Loucy (cell line): Measurements from ENCODE around the gene PDGFRA.

Experiments used
- H2AFZ ChIP-seq: fragments of 200-600 bp; sonication (generic); 2 replicates; pipeline ENCODE4 v1.6.0; 2016; ENCODE audit warnings: antibody characterized with exemption, mild to moderate bottlenecking, low read length, moderate library complexity
- H3F3A ChIP-seq: fragments of 200-600 bp; 2 replicates; pipeline ENCODE4 v1.6.0; 2016; ENCODE audit warnings: antibody characterized with exemption, low read depth, mild to moderate bottlenecking
- H3K27me3 ChIP-seq: fragments of 200-600 bp; sonication (generic); 2 replicates; pipeline ENCODE4 v1.6.1; 2014; ENCODE audit warnings: low read length, mild to moderate bottlenecking; ENCODE audit not compliant: insufficient read depth, poor library complexity, severe bottlenecking
- H3K36me3 ChIP-seq: fragments of 200-600 bp; sonication (generic); 2 replicates; pipeline ENCODE4 v1.6.1; 2016; ENCODE audit warnings: low read length; ENCODE audit not compliant: insufficient read depth
- H3K4me1 ChIP-seq: fragments of 200-600 bp; sonication (generic); 2 replicates; pipeline ENCODE4 v1.5.1; 2014; ENCODE audit warnings: low read length, mild to moderate bottlenecking; ENCODE audit not compliant: insufficient read depth, poor library complexity, severe bottlenecking
- H3K4me2 ChIP-seq: fragments of 200-600 bp; sonication (generic); 2 replicates; pipeline ENCODE4 v1.6.0; 2014; ENCODE audit warnings: antibody characterized with exemption, low read length, low read depth, mild to moderate bottlenecking; ENCODE audit not compliant: poor library complexity, severe bottlenecking
- H3K4me3 ChIP-seq: fragments of 200-600 bp; sonication (generic); 2 replicates; pipeline ENCODE4 v1.5.1; 2014; ENCODE audit warnings: low read length, mild to moderate bottlenecking, mixed read lengths; ENCODE audit not compliant: poor library complexity, severe bottlenecking
- H3K79me2 ChIP-seq: fragments of 200-600 bp; sonication (generic); 2 replicates; pipeline ENCODE4 v1.6.1; 2014; ENCODE audit warnings: low read length; ENCODE audit not compliant: insufficient read depth
- H3K9ac ChIP-seq: fragments of 200-600 bp; sonication (generic); 2 replicates; pipeline ENCODE4 v1.6.0; 2014; ENCODE audit warnings: mild to moderate bottlenecking, low read depth, low read length, moderate library complexity; ENCODE audit not compliant: poor library complexity, severe bottlenecking
- H3K9me2 ChIP-seq: fragments of 200-600 bp; sonication (generic); replicated peaks from 2 replicates; pipeline ENCODE4 v1.6.1; 2016; ENCODE audit warnings: low read depth, low read length, mixed read lengths
- H3K9me3 ChIP-seq: fragments of 200-600 bp; sonication (generic); 2 replicates; pipeline ENCODE4 v1.6.1; 2014; ENCODE audit warnings: mild to moderate bottlenecking, antibody characterized with exemption, low read length, low read depth; ENCODE audit not compliant: insufficient read depth
- H4K20me1 ChIP-seq: fragments of 200-600 bp; sonication (generic); 2 replicates; pipeline ENCODE4 v1.6.0; 2014; ENCODE audit warnings: antibody characterized with exemption, low read length, mild to moderate bottlenecking; ENCODE audit not compliant: insufficient read depth, poor library complexity, severe bottlenecking
- CTCF ChIP-seq: fragments of 200-600 bp; sonication (generic); conservative IDR thresholded peaks from 2 replicates; pipeline ENCODE4 v1.5.1; 2014; ENCODE audit warnings: mild to moderate bottlenecking, antibody characterized with exemption, low read length
- EZH2phosphoT487 ChIP-seq: fragments of 200-600 bp; IDR thresholded peaks from 2 replicates; pipeline ENCODE4 v1.6.1; 2018; ENCODE audit warnings: antibody characterized with exemption, mild to moderate bottlenecking, moderate library complexity, borderline replicate concordance

The PDGFRA gene

GRCh38 chr4:54213761-54214160, 15.3 kb upstream of the PDGFRA start:
- peaks cover 6% of the 10 kb centered on the region for H3K4me1 ChIP-seq
- no peak overlapping the region for H3K9ac ChIP-seq
- no peaks in the 10 kb centered on the region for H3K79me2 ChIP-seq
- TF ChIP-seq CTCF = no peak
- TF ChIP-seq EZH2phosphoT487 = no peak
- no peaks in the 10 kb centered on the region for H3K36me3 ChIP-seq
- H3K9me3 ChIP-seq = no peaks in the 10 kb centered on the region
- H3K4me2 ChIP-seq = no peak overlapping the region
- no peaks in the 10 kb centered on the region for H4K20me1 ChIP-seq
- H3K27me3 ChIP-seq = no peaks in the 10 kb centered on the region
- no peaks in the 10 kb centered on the region for H3F3A ChIP-seq
- no peaks in the 10 kb centered on the region for H3K9me2 ChIP-seq
- H2AFZ ChIP-seq = no peak overlapping the region
- H3K4me3 ChIP-seq = no peak overlapping the region

- Histone ChIP-seq H3K79me2 (no peaks in the 10 kb centered on the region), H3K36me3 (no peaks in the 10 kb centered on the region), H4K20me1 (no peaks in the 10 kb centered on the region), H3K4me1 (no peaks in the 10 kb centered on the region), H2AFZ (peak overlapping the region; percentile 9; the same call in 1 of the 2 replicates), H3K9me2 (no peaks in the 10 kb centered on the region), H3K27me3 (no peaks in the 10 kb centered on the region), H3K4me3 (no peak overlapping the region), H3F3A (no peaks in the 10 kb centered on the region), H3K4me2 (no peak overlapping the region), H3K9ac (no peak overlapping the region), H3K9me3 (no peaks in the 10 kb centered on the region)
- TF ChIP-seq CTCF (no peak), EZH2phosphoT487 (no peak)
These were observed 13.6 kb upstream of the PDGFRA start for GRCh38 chr4:54215379-54216077.

- Histone ChIP-seq H2AFZ (peak overlapping the region; percentile 71), H3K9me3 (no peaks in the 10 kb centered on the region), H3K27me3 (no peaks in the 10 kb centered on the region), H3K4me1 (no peaks in the 10 kb centered on the region), H3K79me2 (no peaks in the 10 kb centered on the region), H4K20me1 (no peaks in the 10 kb centered on the region), H3K9ac (no peak overlapping the region), H3K4me2 (peak overlapping the region; percentile 72), H3K36me3 (no peaks in the 10 kb centered on the region), H3K4me3 (peak overlapping the region; percentile 66), H3F3A (no peaks in the 10 kb centered on the region), H3K9me2 (no peaks in the 10 kb centered on the region)
- TF ChIP-seq CTCF (peak; percentile 98), EZH2phosphoT487 (no peak)
These were observed 11.2 kb upstream of the PDGFRA start for GRCh38 chr4:54217642-54218495.
